CD14-positive monocyte (primary cell): ENCODE data around the gene NFXL1. TPM values are rescaled to one million over a fixed set of nuclear protein-coding genes. Genes with fewer than 3 reads are reported as not detected.

Experiments
- DNase-seq, 3 donors: peaks; one replicate each; pipeline ENCODE4 v3.0.0-alpha.2; 2011 to 2022
- H2AFZ ChIP-seq: 2 replicates; pipeline ENCODE4 v1.6.0; 2012; ENCODE audit warnings: mild to moderate bottlenecking, low read depth, low read length, inconsistent platforms; ENCODE audit not compliant: insufficient read depth, poor library complexity, severe bottlenecking
- H3K27ac ChIP-seq, 2 donors: 1 replicate in 1 of 2; 2 replicates in 1 of 2; pipeline ENCODE4 v1.5.1; 2012 to 2013; ENCODE audit warnings: low read length in 2 of 2, control low read depth in 1 of 2, inconsistent platforms in 1 of 2, low read depth in 1 of 2, mild to moderate bottlenecking in 1 of 2
- H3K27me3 ChIP-seq, 2 donors: one replicate each; pipeline versions ENCODE4 v1.6.0 to v1.6.1; 2011 to 2013; ENCODE audit warnings: low read length in 2 of 2; ENCODE audit not compliant: control insufficient read depth in 2 of 2, insufficient read depth in 2 of 2
- H3K36me3 ChIP-seq, 2 donors: replicated peaks in 1 of 2; 1 replicate in 1 of 2; 2 replicates in 1 of 2; pipeline versions ENCODE4 v1.5.1 to v1.6.1; 2012 to 2013; ENCODE audit warnings: low read length in 2 of 2, control low read depth in 1 of 2, inconsistent platforms in 1 of 2, mild to moderate bottlenecking in 1 of 2; ENCODE audit not compliant: insufficient read depth in 2 of 2, control insufficient read depth in 1 of 2
- H3K4me1 ChIP-seq, 2 donors: 1 replicate in 1 of 2; 2 replicates in 1 of 2; pipeline versions ENCODE4 v1.5.1 to v1.6.1; 2012 to 2013; ENCODE audit warnings: low read length in 2 of 2, control low read depth in 1 of 2, inconsistent platforms in 1 of 2, mild to moderate bottlenecking in 1 of 2, moderate library complexity in 1 of 2; ENCODE audit not compliant: insufficient read depth in 2 of 2, control insufficient read depth in 1 of 2
- H3K4me2 ChIP-seq: replicated peaks from 2 replicates; pipeline ENCODE3; 2012; ENCODE audit warnings: low read length, moderate library complexity, mild to moderate bottlenecking; ENCODE audit not compliant: poor library complexity, severe bottlenecking; ENCODE audit errors: extremely low read depth
- H3K4me3 ChIP-seq, 3 experiments: fragments of 200-600 bp in 1 of 3; sonication (generic) in 1 of 3; replicated peaks in 1 of 3; 1 replicate in 2 of 3; 2 replicates in 1 of 3; pipeline ENCODE4 v1.5.1; 2011 to 2013; ENCODE audit warnings: low read length in 3 of 3, mild to moderate bottlenecking in 3 of 3, control low read depth in 2 of 3, low read depth in 2 of 3, inconsistent platforms in 1 of 3, moderate library complexity in 1 of 3
- H3K79me2 ChIP-seq: 2 replicates; pipeline ENCODE4 v1.6.0; 2012; ENCODE audit warnings: mild to moderate bottlenecking, control low read depth, inconsistent platforms, low read length, moderate library complexity; ENCODE audit not compliant: insufficient read depth
- H3K9ac ChIP-seq: 2 replicates; pipeline ENCODE4 v1.6.0; 2017; ENCODE audit warnings: low read length, mild to moderate bottlenecking; ENCODE audit not compliant: insufficient read depth, poor library complexity, severe bottlenecking
- H3K9me3 ChIP-seq, 2 donors: replicated peaks in 1 of 2; 1 replicate in 1 of 2; 2 replicates in 1 of 2; pipeline versions ENCODE4 v1.5.1 to v1.6.1; 2012 to 2013; ENCODE audit warnings: low read length in 2 of 2, control low read depth in 1 of 2; ENCODE audit not compliant: control insufficient read depth in 1 of 2, insufficient read depth in 1 of 2
- H4K20me1 ChIP-seq: 2 replicates; pipeline ENCODE4 v1.6.0; 2012; ENCODE audit warnings: mild to moderate bottlenecking, low read length, control low read depth, moderate library complexity; ENCODE audit not compliant: insufficient read depth
- H3K27ac Mint-ChIP-seq, 7 donors: one replicate each; pipeline ENCODE4 v1.8.0; 2020; ENCODE audit warnings: mild to moderate bottlenecking in 7 of 7, mixed read lengths in 7 of 7, moderate library complexity in 6 of 7, inconsistent platforms in 2 of 7
- H3K27me3 Mint-ChIP-seq, 3 donors: one replicate each; pipeline ENCODE4 v1.8.0; 2021 to 2022; ENCODE audit warnings: low read depth in 3 of 3, mild to moderate bottlenecking in 3 of 3, mixed read lengths in 3 of 3, moderate library complexity in 3 of 3, inconsistent platforms in 1 of 3
- H3K36me3 Mint-ChIP-seq, 2 donors: one replicate each; pipeline ENCODE4 v1.8.0; 2020; ENCODE audit warnings: mixed read lengths in 2 of 2, inconsistent platforms in 1 of 2, mild to moderate bottlenecking in 1 of 2
- H3K4me1 Mint-ChIP-seq: one replicate; pipeline ENCODE4 v1.8.0; 2020; ENCODE audit warnings: mild to moderate bottlenecking, mixed read lengths
- H3K4me3 Mint-ChIP-seq, 2 donors: one replicate each; pipeline ENCODE4 v1.8.0; 2020; ENCODE audit warnings: mild to moderate bottlenecking in 2 of 2, mixed read lengths in 2 of 2, moderate library complexity in 1 of 2
- H3K9me3 Mint-ChIP-seq, 7 donors: one replicate each; pipeline ENCODE4 v1.8.0; 2020 to 2022; ENCODE audit warnings: mixed read lengths in 7 of 7, mild to moderate bottlenecking in 6 of 7, moderate library complexity in 6 of 7, inconsistent platforms in 2 of 7
- CTCF ChIP-seq: fragments of 200-600 bp; IDR thresholded peaks from one replicate; pipeline ENCODE4 v1.8.0; 2022; ENCODE audit warnings: antibody characterized with exemption, mild to moderate bottlenecking
- WGBS: methylation state at CpG from one replicate; pipeline ENCODE4 v1.1.5; 2013; ENCODE audit warnings: missing lambda C conversion rate; ENCODE audit not compliant: insufficient coverage; 5-methylcytosine and 5-hydroxymethylcytosine counted together
- intact Hi-C, 2 donors: fragments of 100-400 bp; cut with micrococcal nuclease; formaldehyde crosslinking; loops; one replicate each; pipeline versions ENCODE4 v1.15.0 to v1.15.1; 2023
- polyA plus RNA-seq, 3 donors: library from polyadenylated mRNA; depleted of rRNA in 1 of 3; unstranded in 2 of 3; stranded (reverse) in 1 of 3; fragments of 300-500 nt in 2 of 3; fragments of >200 nt in 1 of 3; fragmentation: Illumina TruSeq in 2 of 3; gene quantifications; 1 replicate in 2 of 3; 2 replicates in 1 of 3; pipeline ENCODE4 v1.2.3, GENCODE V29; 2012 to 2021

The NFXL1 gene
- polyA plus RNA-seq, 3 donors = 3.6 to 26.2 (median 10.6) TPM

GRCh38 chr4:47842985-47843384, 71.4 kb downstream of the NFXL1 start:
- peaks cover 6% of the 10 kb centered on the region for H3K4me1 Mint-ChIP-seq
- H2AFZ ChIP-seq = no peak overlapping the region
- peaks cover 8 to 10% of the 10 kb centered on the region in 2 donors for H3K27me3 ChIP-seq
- no peak overlapping the region for H3K4me3 Mint-ChIP-seq
- TF ChIP-seq CTCF = no peak
- DNase-seq = no peak
- peaks cover 1 to 5% of the 10 kb centered on the region in 2 donors for H3K4me1 ChIP-seq
- H3K27ac Mint-ChIP-seq = no peak overlapping the region
- H3K9me3 ChIP-seq = no peaks in the 10 kb centered on the region
- no peaks in the 10 kb centered on the region for H4K20me1 ChIP-seq
- no peak overlapping the region for H3K4me3 ChIP-seq
- H3K9ac ChIP-seq = no peak overlapping the region
- intact Hi-C loops = no loop called here
- peaks cover 0 to 8% (median 3%) of the 10 kb centered on the region in 7 donors for H3K9me3 Mint-ChIP-seq
- H3K79me2 ChIP-seq = no peaks in the 10 kb centered on the region
- H3K4me2 ChIP-seq = no peak overlapping the region
- H3K36me3 ChIP-seq = peaks cover 0 to 45% of the 10 kb centered on the region in 2 donors
- peaks cover 6 to 8% (median 8%) of the 10 kb centered on the region in 3 donors for H3K27me3 Mint-ChIP-seq
- no peak overlapping the region for H3K27ac ChIP-seq
- H3K36me3 Mint-ChIP-seq = peaks cover 46 to 49% of the 10 kb centered on the region in 2 donors

- H3K27me3 ChIP-seq = peaks cover 19 to 36% of the 10 kb centered on the region in 2 donors
- no peaks in the 10 kb centered on the region for H3K9me3 ChIP-seq
- H3K27ac Mint-ChIP-seq = no peak overlapping the region
- H3K4me3 Mint-ChIP-seq = no peak overlapping the region
- H3K27ac ChIP-seq = no peak overlapping the region
- H3K9ac ChIP-seq = no peak overlapping the region
- peaks cover 3% of the 10 kb centered on the region for H4K20me1 ChIP-seq
- H3K27me3 Mint-ChIP-seq = peaks cover 30 to 32% (median 31%) of the 10 kb centered on the region in 3 donors
- H3K36me3 ChIP-seq = peaks cover 0 to 37% of the 10 kb centered on the region in 2 donors
- peaks cover 0 to 5% (median 0%) of the 10 kb centered on the region in 7 donors for H3K9me3 Mint-ChIP-seq
- TF ChIP-seq CTCF = no peak
- H3K36me3 Mint-ChIP-seq = peaks cover 28 to 38% of the 10 kb centered on the region in 2 donors
- H3K4me1 Mint-ChIP-seq = peaks cover 32% of the 10 kb centered on the region
- H3K4me2 ChIP-seq = no peak overlapping the region
- peaks cover 27 to 31% of the 10 kb centered on the region in 2 donors for H3K4me1 ChIP-seq
- no peak overlapping the region for H2AFZ ChIP-seq
- no peaks in the 10 kb centered on the region for H3K79me2 ChIP-seq
- no peak overlapping the region for H3K4me3 ChIP-seq
- WGBS = no CpG with 5 or more reads among the region's 1 CpG
- no peak for DNase-seq
- intact Hi-C loops = no loop called here
Observed at GRCh38 chr4:47840291-47840690, 74.1 kb downstream of the NFXL1 start.
